EL (cell line): ENCODE measurements around the gene CD79A.

Experiments
- DNase-seq: peaks from one replicate; pipeline ENCODE4 v3.0.0-alpha.2; 2016

Gene CD79A

DNA sequence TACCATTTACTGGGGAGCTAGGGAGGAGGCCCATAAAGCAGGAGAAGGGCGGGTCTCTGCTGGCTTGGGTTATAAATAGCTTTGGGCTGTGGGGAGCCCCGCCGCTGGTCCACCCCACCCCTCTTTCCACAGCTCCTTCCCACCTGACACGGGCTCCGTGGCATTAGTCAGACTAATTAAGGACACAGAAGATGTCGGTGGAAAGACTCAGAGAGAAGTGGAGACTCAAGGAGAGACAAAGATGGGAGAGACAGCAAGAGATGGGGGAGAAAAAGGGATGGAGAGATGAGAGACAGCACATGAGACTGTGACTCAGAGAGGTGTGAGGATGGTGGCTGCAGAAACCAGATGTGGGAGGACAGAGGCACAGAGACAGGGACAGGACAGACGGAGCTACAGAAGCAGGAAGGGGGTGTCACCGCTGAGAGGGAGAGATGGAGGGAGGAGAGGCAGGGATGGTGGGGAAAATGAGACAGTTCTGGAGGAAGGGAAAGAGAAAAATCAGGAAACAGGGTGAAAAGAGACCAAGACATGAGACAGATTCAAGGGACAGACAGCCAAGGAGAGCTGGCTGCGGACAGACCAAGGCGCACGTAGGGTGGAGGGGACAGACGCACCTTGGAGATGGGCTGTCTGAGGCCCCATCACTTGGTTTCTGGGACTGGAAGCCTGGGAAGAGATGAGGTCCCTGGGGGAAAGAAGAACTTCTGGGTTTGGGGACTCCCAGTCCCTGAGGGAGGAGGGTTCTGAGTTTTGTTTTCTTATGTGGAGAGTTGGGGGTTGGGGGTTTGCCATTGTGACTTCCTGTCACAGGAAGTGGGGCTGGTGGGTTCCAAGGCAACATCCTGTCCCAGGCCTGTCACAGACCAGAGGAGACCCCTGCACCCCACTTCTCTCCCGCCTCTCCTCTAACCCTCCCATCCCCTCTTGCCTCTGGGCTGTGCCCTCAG is 10.0 kb downstream of the CD79A start:
- no peak for DNase-seq

DNA sequence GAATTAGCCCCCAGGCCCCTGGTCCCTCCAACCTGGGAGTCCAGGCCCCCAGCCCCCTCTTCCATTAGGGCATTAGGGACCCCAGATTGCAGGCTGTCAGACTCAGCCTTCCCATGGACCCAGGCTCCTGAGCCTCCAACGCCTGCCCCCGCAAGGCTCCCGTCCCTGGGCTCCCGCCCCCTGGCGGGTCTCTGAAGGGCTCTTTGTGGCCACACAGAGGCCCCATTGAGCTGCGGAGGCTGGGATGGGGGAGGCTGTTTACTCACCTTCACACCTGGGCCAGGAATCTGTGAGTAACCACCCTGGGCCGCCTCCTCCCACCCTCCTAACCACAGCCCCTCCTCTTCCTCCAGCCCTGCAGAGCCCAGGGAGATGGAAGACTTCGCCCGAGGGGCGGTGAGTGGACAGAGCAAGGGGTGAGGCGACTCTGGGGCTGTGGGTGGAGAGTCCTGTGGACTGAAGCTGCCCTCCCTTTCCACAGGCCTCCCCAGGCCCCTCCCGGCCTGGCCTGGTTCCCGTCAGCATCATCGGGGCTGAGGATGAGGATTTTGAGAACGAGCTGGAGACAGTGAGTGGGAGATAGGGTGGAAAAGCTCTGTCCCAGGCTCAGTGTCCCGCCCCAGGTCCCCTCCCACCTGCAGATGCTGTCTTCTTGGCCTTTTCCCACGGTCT is 10.8 kb downstream of the CD79A start:
- peak; percentile 91 for DNase-seq

DNA sequence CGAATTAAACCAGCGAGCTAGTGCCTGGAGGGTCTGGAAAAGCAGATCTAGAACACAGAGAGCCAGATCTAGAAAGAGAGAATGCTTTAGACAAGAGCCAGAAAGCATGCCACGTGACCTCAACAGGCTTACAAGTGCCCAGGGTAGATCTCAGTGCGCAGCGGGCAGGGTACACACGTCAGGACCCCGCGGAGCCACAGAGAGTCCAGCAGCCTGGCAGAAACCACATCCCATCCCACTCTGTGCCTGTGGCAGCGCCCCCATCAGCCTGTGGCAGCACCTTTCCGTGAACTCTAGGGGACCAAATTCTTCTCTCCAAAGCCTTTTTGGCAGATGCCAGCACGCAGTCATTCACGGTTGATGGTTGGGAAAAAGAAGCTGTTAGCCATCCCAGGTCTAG is 11.8 kb downstream of the CD79A start:
- no peak for DNase-seq

DNA sequence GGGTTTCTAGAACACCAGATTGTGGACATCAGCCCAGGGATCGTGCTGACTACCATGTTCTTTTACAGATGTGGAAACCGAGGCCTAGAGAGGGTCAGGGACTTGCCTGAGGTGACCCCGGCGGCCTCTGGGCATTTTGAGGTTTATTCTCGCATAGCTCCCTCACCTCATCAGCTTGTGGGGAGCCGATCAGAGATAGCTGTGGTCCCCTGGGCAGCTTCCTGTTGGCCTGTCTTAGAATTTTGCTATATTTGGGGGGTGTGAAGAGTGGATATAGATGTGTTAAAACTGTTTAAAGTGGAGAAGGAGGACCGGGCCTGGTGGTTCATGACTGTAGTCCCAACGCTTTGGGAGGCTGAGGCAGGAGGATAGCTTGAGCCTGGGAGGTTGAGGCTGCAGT is 12.8 kb downstream of the CD79A start:
- DNase-seq: no peak

DNA sequence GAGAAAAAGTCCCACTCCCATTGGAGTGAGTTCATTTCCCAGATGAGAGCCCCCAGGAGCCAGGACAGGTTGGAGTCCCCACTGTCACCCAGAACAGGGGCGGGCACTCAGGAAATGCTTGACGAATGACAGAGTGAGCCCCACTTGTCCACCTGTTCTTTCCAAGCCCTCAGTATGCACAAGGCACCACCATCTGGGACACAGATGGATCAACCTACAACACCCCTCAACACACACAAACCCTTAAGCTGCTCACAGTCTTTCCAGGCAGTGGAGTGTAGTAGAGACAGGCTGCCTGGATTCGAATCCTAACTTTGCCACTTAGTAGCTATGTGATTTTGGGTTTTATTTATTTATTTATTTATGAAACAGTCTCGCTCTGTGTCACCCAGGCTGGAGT is 13.9 kb downstream of the CD79A start:
- no peak for DNase-seq

DNA sequence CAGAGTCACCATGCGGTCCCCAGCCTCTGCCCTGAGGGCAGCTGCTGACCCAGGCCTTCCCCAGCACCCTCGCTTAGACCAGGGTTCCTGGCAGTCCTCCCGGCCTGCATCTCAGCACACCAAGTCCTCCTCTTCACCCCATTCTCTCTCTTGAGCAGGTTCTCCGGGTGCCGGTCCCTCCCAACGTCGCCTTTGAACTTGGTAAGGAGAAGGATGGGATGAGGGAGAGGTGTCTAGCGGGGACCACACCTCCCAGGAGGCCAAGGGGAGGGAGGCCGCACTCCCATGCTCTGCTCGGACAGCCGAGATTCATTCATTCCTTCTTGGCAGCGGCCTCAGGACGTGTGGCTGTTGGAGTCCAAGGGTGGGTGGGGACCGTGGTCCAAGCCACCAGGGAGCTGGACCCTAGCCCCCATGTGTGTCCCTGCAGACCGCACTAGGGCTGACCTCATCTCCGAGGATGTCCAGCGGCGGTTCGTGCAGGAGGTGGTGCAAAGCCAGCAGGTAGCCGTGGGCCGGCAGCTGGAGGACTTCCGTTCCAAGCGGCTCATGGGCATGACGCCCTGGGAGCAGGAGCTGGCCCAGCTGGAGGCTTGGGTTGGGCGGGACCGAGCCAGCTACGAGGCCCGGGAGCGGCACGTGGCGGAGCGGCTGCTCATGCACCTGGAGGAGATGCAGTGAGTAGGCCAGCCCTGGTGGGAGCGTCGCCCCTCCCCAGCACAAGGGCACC is 15.3 kb downstream of the CD79A start:
- DNase-seq: no peak

DNA sequence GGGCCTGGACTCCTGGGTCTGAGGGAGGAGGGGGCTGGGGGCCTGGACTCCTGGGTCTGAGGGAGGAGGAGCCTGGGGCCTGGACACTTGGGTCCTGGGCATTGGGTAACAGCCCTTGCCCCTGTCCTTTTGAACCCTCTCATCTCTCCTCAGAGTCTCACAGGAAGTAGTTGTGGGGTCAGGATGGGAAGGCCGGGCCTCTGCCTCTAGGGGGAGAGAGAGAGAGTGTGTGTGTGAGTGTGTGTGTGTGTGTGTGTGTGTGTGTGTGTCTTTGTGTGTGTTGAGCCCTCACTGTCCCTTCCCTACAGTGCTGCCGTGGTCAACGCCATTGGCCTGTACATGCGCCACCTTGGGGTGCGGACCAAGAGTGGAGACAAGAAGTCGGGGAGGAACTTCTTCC is 16.8 kb downstream of the CD79A start:
- no peak for DNase-seq

DNA sequence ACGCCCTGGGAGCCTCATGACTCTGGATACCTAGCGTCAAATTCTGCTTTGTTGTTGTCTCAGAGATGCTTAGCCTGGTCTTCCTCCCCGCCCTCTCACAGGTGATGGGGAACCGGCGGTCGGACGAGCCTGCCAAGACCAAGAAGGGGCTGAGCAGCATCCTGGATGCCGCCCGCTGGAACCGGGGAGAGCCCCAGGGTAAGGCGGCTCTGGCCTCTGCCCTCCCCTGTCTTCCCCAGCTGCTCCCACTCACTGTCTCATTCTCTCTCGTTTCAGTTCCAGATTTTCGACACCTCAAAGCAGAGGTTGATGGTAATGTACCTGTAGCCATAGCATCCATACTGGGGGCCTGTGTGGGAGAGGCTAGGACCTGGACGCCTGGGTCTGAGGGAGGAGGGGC is 17.3 kb downstream of the CD79A start:
- no peak for DNase-seq

DNA sequence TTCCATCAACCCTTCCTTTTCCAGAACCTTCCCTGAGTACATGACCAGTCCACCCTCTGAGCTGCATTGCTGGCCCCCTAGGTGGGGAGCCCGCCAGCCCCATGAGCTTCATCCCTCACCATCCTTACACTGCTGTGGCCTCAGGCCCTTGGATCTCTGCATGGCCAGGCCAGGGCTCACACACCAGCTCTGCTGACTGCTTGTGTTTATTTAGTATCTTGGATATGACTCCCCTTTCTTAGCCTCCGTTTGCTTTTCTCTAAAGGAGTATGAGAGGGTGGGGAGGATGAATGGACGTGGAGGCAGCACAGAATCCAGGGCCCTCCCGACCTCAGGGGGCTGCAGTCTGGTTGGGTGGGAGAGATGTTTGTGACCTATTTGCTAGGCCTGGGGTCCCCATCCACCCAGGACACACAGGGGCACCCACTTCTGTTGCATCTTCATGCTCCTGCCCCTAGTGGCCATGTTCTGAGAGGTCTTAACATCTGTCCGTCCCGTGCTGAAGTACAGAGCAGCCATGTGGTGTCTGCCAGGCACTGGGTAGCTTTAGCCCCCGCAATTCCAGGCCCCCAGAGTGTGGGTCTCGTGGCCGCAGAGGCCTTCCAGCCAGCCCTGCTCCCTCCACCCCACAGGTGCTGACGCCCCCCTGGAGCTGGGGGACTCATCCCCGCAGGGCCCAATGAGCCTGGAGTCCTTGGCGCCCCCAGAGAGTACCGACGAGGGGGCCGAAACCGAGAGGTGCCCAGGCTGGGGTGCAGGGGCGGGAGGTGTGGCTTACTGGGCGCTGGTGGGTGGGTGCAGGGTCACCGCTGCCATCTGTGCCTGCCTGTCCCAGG is 18.9 kb downstream of the CD79A start:
- DNase-seq: no peak

DNA sequence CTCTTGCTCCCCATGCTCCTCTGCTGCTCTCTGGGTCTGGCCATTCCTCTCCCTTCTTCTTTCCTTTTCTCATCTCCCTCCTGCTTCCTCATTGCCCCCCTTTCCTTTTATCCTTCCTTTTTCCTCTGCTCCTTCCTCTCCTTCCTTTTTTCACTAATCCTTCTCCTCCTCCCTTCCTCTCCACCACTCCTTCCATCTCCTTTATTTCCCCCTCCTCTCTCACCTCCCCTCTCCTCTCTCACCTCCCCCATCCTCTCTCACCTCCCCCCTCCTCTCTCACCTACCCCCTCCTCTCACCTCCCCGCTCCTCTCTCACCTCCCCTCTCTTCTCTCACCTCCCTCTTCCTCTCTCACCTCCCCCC is 19.5 kb downstream of the CD79A start:
- DNase-seq: no peak

DNA sequence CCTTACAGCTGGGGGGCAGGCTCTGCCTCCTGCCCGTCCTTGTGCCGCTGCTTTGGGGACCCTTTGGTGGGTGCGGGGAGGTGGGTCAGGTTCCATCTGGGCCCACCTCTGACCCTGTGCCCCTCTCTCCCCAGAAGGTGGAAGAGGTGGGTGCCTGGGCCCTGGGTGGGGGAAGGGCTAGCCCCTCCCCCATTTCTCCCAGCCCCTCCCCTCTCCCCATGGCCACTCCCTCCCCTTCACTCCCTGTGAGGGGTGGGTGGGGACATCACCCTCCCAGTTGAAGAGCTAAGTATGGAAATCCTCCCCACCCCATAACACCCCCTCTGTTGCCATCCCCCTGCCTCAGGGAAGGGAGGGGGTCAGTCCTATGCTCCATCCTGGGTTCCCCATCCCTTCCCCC is 20.1 kb downstream of the CD79A start:
- DNase-seq: no peak

DNA sequence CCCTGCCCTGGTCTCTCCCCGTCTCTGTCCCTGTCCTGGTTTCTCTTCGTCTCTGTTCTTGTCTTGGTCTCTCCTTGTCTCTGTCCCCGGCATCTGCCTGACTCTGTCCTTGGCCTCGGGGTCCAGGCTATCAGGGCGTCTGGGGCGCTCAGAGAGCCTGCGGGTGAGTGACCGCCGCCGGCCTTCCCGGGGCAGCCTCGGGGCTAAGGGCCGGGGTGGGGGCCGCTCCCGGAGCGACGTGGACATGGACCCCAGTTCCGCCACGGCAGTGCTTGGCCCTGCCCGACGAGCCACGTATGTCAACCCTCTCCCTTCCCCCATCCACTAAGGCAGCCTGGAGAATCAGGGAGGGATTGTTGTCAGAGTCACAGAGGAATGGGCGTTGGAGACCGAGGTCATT is 20.7 kb downstream of the CD79A start:
- no peak for DNase-seq

DNA sequence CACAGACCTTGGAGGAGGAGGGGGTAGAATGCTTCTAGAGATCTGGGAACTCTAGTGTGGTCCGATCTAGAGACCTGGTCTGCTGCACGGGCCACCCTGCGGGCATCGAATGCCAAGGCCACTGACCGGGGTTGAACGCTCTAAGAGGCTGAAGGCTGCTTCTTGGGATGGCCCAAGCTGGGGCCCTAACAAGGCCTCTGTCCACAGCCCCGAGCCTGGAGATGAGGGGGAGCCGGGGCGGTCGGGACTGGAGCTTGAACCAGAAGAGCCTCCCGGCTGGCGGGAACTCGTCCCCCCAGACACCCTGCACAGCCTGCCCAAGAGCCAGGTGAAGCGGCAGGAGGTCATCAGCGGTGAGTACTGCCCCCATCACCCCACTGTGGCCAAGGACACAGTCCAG is 21.2 kb downstream of the CD79A start:
- no peak for DNase-seq

DNA sequence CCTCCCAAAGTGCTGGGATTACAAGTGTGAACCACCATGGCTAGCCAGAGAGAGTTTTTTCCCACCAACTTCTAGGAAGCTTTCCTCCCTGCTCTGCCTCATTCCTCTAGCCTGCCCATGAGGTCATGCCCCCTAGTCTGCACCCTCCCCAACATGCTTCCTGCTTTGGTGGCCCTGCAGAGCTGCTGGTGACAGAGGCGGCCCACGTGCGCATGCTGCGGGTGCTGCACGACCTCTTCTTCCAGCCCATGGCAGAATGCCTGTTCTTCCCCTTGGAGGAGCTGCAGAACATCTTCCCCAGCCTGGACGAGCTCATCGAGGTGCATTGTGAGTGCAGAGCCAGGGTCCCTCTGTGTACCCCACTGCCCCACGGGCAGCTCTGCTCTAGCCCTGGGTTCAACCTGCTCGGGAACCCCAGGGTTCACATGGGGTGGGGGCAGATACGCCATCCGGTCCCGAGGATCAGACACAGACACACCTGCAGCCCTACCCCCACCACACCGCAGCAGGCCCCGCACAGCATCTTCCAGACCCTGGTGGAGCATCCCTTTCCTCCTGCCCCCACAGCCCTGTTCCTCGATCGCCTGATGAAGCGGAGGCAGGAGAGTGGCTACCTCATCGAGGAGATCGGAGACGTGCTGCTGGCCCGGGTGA is 24.8 kb downstream of the CD79A start:
- DNase-seq: no peak

DNA sequence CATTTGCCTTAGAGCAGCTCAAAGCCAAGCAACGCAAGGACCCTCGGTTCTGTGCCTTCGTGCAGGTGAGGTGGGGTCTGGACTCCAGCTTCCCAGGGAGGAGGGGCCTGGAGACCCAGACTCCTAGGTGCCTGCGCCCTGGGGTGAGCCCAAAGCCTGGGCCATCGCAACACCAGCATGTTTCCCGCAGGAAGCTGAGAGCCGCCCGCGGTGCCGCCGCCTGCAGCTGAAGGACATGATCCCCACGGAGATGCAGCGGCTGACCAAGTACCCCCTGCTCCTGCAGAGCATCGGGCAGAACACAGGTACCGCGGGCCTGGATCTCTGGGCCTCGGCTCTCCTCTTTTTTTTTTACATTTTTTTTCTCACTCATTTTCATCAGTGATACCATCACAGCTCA is 25.5 kb downstream of the CD79A start:
- DNase-seq: no peak

DNA sequence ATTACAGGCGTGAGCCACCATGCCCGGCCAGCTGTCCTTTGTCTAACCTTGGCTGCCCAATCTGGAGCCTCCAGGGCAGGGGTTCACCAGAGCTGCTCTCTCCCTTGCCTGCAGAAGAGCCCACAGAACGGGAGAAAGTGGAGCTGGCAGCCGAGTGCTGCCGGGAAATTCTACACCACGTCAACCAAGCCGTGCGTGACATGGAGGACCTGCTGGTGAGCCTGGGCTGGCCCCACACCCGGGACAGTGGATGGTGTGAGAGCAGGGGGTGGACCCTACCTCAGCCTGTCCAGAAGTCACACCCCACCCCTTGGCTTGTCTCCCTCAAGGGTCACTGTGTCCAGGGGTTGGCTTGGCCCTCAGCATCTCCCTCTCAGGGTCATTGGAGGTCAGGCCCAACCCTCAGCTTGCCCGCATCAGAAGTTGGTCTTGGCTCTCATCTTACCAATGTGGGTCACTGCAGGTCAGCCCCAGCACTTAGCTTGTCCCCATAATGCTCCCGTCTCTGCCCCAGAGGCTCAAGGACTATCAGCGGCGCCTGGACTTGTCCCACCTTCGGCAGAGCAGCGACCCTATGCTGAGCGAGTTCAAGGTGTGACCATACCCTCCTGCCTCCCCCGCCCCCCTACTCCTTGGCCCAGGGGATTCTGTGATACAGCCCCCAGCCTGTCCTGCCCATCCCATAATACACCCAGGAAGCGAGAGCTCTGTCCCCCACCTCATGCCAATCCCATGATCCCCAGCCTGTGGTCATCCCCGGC is 26.3 kb downstream of the CD79A start:
- DNase-seq: no peak

DNA sequence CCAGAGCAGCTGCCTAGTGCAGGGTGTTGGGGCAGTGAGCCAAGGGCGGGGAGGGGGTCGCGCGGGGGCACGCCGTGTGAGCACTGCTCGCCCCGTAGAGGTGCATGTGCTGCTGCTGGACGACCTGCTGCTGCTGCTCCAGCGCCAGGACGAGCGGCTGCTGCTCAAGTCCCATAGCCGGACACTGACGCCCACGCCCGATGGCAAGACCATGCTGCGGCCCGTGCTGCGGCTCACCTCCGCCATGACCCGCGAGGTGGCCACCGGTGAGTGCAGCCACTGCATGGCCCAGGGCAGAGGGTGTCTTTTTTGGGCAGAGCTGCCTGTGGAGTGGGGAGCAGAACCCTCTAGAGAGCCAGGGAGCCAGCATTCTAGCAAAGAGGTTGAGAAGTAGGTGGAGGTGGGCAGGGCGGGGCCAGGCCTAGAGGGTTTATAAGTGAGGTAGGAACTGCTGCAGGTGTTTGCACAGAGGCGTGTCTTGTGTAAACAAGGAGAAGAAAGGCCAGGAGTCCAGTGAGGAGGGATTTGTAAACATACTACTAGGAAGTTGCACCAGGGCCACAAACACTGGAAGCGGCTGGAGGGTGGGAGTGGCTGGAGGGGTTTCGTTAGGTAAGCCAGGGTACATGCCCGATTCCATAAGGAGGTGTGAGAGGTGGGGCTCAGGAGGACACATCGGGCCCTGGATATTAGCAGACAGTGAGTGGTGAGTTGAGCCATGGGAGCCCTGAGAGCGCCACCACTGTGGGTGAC is 27.2 kb downstream of the CD79A start:
- DNase-seq: no peak

DNA sequence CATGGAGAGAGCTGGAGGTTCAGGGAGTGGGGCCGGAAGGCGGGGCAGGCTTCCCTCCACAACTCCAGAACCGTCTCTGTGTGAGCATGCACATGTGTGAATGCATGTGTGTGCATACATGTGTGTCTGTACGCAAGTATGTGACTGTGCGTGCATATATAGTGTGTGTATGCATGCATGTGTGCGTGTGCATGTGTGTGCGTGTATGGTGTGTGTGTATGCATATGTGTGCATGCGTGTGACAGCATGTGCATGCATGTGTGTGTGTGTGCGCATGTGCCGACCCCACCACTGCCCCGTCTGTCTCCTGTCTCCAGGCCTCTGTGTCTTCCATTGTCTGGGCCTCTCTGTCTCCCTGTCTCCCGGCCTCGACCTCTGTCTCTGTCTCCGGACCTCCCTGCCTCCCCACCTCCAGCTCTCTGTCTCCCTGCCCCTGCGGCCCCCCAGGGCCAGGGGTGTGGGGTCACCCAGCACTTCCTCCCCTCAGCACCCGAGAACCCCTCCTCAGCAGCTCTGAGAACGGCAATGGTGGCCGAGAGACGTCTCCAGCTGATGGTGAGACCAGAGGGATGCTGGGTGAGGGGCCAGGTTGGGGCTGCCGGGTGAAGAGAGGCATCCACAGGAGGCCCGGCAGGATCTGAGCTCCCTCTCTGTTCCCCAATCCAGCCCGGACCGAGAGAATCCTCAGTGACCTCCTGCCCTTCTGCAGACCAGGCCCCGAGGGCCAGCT is 28.4 kb downstream of the CD79A start:
- DNase-seq: no peak

DNA sequence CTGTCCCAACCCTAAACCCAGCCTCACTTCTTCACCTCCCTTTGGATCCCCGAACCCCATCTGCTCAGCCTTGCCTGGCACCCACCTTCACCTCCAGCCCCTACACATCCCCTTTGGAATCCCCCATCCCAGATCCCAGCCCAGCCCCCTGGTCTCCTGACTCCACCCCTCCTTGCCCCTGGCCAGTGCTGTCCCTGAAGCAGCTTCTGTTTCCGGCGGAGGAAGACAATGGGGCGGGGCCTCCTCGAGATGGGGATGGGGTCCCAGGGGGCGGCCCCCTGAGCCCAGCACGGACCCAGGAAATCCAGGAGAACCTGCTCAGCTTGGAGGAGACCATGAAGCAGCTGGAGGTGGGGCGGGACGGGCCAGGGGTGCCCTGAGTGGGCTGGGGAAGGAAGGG is 29.2 kb downstream of the CD79A start:
- DNase-seq: no peak
